ENCODE data around the gene RMDN2.

Gene RMDN2

GRCh38 chr2:38057651-38058410 is 132.7 kb downstream of the RMDN2 start:
- DNase-seq: no peak

GRCh38 chr2:38060236-38061018 is 135.3 kb downstream of the RMDN2 start:
- DNase-seq: no peak

- no peak for DNase-seq
Measured at GRCh38 chr2:38064801-38065501, 139.9 kb downstream of the RMDN2 start.

- no peak for DNase-seq
Measured at GRCh38 chr2:38065502-38066135, 140.5 kb downstream of the RMDN2 start.

GRCh38 chr2:38066421-38067115 is 141.5 kb downstream of the RMDN2 start:
- DNase-seq: no peak
